Prostate gland (tissue), 2 donors: ENCODE measurements around the gene SMLR1.

ENCODE experiments used
- CTCF ChIP-seq, 4 experiments: fragments of 200-600 bp in 2 of 4; fragments of 450-650 bp in 2 of 4; sonication (generic) in 2 of 4; IDR thresholded peaks; 1 replicate in 3 of 4; 2 replicates in 1 of 4; pipeline ENCODE4 v1.5.1; 2016 to 2019; ENCODE audit warnings: antibody characterized with exemption in 4 of 4, mild to moderate bottlenecking in 2 of 4, moderate library complexity in 2 of 4
- POLR2A ChIP-seq: fragments of 450-650 bp; IDR thresholded peaks from one replicate; pipeline ENCODE4 v1.6.1; 2016; ENCODE audit warnings: antibody characterized with exemption, mild to moderate bottlenecking
- POLR2AphosphoS5 ChIP-seq: sonication (generic); formaldehyde crosslinking; IDR thresholded peaks from one replicate; pipeline ENCODE4 v1.6.1; 2017; ENCODE audit warnings: antibody characterized with exemption

GRCh38 chr6:130882370-130882769, 55.2 kb downstream of the SMLR1 start:
- TF ChIP-seq POLR2A (no peak), CTCF (IDR thresholded peaks at IDR 0.05) (no peak), POLR2AphosphoS5 (no peak)
